HL-60 (cell line): ENCODE results near the gene KCNC1.

ENCODE experiments used
- DNase-seq, 2 experiments: peaks; one replicate each; pipeline ENCODE4 v3.0.0-alpha.2; 2010 to 2020; ENCODE audit warnings: low read depth in 1 of 2, low spot score in 1 of 2
- H3K27ac ChIP-seq: fragments of 250-450 bp; sonication (Bioruptor Pico); replicated peaks from 2 replicates; pipeline ENCODE4 v1.5.1; 2020; ENCODE audit warnings: mild to moderate bottlenecking, moderate library complexity
- H3K27me3 ChIP-seq: fragments of 250-450 bp; sonication (Bioruptor Pico); 2 replicates; pipeline ENCODE4 v1.5.1; 2021; ENCODE audit warnings: mild to moderate bottlenecking, moderate library complexity; ENCODE audit not compliant: insufficient read depth, poor library complexity, severe bottlenecking
- H3K4me3 ChIP-seq: replicated peaks from 2 replicates; pipeline ENCODE4 v1.5.1; 2011; ENCODE audit warnings: mild to moderate bottlenecking, control low read depth, low read length; ENCODE audit not compliant: insufficient read depth
- CTCF ChIP-seq: IDR thresholded peaks from one replicate; pipeline ENCODE4 v1.5.1; 2011; ENCODE audit warnings: low read length, control low read depth, inconsistent platforms; ENCODE audit not compliant: insufficient read depth
- GABPA ChIP-seq: IDR thresholded peaks from 2 replicates; pipeline ENCODE4 v1.6.1; 2012; ENCODE audit warnings: low read depth
- POLR2AphosphoS5 ChIP-seq: IDR thresholded peaks from 2 replicates; pipeline ENCODE4 v1.6.1; 2012; ENCODE audit warnings: low read depth
- REST ChIP-seq: IDR thresholded peaks from 2 replicates; pipeline ENCODE4 v1.6.1; 2012; ENCODE audit warnings: low read depth; ENCODE audit not compliant: insufficient replicate concordance
- SPI1 ChIP-seq: IDR thresholded peaks from 2 replicates; pipeline ENCODE4 v1.6.1; 2012; ENCODE audit warnings: low read depth, mild to moderate bottlenecking, borderline replicate concordance

Gene KCNC1

GRCh38 chr11:17798716-17799115 is 64.1 kb downstream of the KCNC1 start:
- H3K4me3 ChIP-seq, result no peak overlapping the region
- DNase-seq, result no peak

GRCh38 chr11:17799147-17799546 is 64.6 kb downstream of the KCNC1 start:
- H3K4me3 ChIP-seq, result no peak overlapping the region
- no peak overlapping the region for H3K27ac ChIP-seq
- no peak for DNase-seq
- no peaks in the 10 kb centered on the region for H3K27me3 ChIP-seq
- TF ChIP-seq POLR2AphosphoS5 (no peak), SPI1 (no peak), CTCF (no peak), REST (no peak), GABPA (no peak)

More at GRCh38 chr11:17798716-17799115, 64.1 kb downstream of the KCNC1 start:
- Histone ChIP-seq H3K27ac (no peak overlapping the region), H3K27me3 (no peaks in the 10 kb centered on the region)
- TF ChIP-seq SPI1 (no peak), CTCF (no peak), GABPA (no peak), POLR2AphosphoS5 (no peak), REST (no peak)

- no peak for DNase-seq
- H3K27me3 ChIP-seq, result no peaks in the 10 kb centered on the region
- H3K27ac ChIP-seq, result no peak overlapping the region
- H3K4me3 ChIP-seq, result no peak overlapping the region
- TF ChIP-seq CTCF (no peak), REST (no peak), POLR2AphosphoS5 (no peak), SPI1 (no peak)
These were observed 66.6 kb downstream of the KCNC1 start for GRCh38 chr11:17801166-17801565.
